ENCODE data around the gene GSTO1.

GRCh38 chr10:104273899-104274575 is 19.3 kb downstream of the GSTO1 start:
- TF ChIP-seq EZH2 (IDR thresholded peaks at IDR 0.05; ENCODE audit: insufficient read depth, poor library complexity, severe bottlenecking): no peak
- TF ChIP-seq EZH2phosphoT487 (IDR thresholded peaks at IDR 0.05; ENCODE audit: insufficient read depth, low read depth): no peak
